GM12875 (cell line): Measurements from ENCODE around the gene MCOLN1.

Source experiments
- H3K4me3 ChIP-seq: one replicate; pipeline ENCODE4 v1.5.1; 2011; ENCODE audit warnings: low read depth, low read length, control low read depth
- TF ChIP-seq, protein P1 (sequence below): IDR thresholded peaks from 2 replicates; pipeline ENCODE4 v1.5.1; 2011; ENCODE audit warnings: low read depth, mild to moderate bottlenecking, control low read depth, inconsistent platforms, low read length, moderate library complexity, borderline replicate concordance; ENCODE audit not compliant: insufficient read depth

Gene MCOLN1

DNA sequence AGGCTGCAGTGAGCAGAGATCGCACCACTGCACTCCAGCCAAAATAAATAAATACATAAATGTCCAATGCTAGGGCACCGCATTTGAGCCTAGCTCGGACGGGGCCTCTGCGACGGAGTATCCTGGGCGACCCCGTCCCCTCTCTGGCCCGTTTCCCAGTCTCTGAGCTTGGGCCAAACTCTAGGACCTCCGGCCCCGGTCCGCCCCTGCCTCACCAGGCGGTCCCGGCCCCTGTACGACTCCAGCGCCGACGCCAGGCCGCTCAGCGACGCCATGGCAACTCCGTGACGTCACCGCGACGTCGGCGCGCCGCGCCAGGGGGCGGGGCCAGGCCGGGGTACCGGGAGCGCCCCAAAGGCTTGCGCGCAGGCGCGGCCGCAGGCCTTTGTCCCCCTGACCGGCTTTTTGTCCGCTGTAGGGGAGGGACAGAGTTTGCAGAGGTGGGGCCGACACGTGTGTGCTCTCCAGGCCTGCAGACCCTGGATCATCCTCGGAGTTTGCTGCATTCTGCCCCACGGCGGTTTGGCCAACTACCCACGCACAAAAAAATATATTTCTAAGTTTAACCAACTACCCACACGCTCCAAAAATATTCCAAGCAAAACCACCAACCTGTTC is 33.6 kb upstream of the MCOLN1 start, which contains the start of gene PEX11G:
TSS of gene PEX11G (minus strand) at position 300 of the 618 bp plus-strand sequence. CDS start at position 275, 25 bp downstream.
- TF ChIP-seq, protein P1, sequence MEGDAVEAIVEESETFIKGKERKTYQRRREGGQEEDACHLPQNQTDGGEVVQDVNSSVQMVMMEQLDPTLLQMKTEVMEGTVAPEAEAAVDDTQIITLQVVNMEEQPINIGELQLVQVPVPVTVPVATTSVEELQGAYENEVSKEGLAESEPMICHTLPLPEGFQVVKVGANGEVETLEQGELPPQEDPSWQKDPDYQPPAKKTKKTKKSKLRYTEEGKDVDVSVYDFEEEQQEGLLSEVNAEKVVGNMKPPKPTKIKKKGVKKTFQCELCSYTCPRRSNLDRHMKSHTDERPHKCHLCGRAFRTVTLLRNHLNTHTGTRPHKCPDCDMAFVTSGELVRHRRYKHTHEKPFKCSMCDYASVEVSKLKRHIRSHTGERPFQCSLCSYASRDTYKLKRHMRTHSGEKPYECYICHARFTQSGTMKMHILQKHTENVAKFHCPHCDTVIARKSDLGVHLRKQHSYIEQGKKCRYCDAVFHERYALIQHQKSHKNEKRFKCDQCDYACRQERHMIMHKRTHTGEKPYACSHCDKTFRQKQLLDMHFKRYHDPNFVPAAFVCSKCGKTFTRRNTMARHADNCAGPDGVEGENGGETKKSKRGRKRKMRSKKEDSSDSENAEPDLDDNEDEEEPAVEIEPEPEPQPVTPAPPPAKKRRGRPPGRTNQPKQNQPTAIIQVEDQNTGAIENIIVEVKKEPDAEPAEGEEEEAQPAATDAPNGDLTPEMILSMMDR, result no peak
- H3K4me3 ChIP-seq, result peak within 1 kb of the TSS; percentile 65

DNA sequence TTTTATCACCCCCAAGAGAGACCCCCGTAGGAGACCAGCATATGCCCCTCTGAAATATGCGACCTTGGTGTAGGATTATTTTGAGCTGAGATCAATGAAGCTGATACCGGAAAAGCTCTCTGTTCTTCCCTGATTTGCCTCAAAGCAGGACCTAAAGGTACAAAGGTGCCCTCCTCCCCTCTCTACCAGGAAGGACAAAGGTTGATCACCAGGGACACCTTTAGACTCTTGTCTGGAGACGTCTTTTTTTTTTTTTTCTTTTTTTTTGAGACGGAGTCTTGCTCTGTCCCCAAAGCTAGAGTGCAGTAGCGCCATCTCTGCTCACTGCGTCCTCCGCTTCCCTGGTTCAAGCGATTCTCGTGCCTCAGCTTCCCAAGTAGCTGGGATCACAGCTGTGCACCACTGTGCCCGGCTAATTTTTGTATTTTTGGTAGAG is 32.8 kb upstream of the MCOLN1 start:
- no peak overlapping the region for H3K4me3 ChIP-seq
- TF ChIP-seq, protein P1, result no peak

DNA sequence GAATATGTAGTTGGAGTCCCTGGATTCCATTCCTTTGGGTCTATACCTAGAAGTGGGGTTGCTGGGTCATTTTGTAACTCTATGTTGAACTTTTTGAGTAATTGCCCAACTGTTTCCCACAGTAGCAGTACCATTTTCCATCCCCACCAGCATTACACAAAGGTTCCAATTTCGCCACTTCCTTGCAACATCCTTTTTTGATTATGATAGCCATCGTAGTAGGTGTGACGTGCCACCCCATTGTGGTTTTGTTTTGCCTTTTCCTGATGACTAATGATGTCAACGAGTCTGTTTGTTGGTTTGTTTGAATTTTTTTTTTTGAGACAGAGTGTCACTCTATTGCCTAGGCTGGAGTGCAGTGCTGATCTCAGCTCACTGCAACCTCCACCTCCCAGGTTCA is 30.3 kb upstream of the MCOLN1 start:
- H3K4me3 ChIP-seq, result no peak overlapping the region
- TF ChIP-seq, protein P1, result no peak

DNA sequence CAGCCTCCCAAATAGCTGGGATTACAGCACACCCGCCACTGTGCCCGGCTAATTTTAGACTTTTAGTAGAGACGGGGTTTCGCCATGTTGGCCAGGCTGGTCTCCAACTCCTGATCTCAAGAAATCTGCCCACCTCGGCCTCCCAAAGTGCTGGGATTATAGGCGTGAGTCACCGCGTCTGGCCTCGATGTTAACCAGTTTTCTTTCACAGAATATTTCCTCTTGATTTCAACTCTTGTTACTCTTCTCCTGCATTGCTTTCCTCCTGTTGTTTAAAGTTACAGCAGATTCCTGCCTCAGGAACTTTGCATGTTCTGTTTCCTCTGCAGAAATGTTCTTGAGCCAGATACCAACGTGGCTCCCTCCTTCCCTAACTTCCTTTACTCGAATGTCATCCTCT is 29.9 kb upstream of the MCOLN1 start:
- TF ChIP-seq, protein P1, result no peak

DNA sequence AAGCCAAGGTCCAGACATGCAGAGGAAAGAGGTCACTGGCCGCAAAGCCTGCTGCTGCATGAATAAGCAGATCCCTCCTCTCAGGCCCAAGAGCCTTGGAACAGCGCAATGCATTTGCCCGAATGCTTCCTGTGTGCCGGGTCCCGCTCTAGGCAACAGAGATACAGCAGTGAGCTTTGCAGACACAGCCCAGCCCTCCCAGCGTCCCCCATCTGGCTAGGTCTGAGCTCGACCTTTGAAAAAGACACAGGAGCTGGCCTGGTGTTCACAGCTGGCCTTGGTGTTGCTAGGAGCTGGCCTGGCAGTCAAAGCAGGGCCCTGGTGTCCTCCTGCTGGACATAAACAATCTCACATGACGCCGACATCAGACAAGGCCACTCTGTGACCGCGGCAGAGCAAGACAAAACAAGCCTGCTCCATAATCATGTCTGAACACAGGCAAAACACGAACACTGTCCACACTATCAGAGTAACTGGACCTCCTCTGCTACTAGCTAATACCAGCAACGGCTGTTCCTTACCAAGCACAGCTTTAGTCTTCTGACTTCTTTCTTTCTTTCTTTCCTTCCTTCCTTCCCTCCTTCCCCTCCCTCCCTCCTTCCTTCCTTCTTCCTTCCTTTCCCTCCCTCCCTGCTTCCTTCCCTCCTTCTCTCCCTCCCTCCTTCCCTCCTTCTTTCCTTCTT is 27.9 kb upstream of the MCOLN1 start:
- H3K4me3 ChIP-seq, result no peak overlapping the region
- TF ChIP-seq, protein P1, result no peak

More for the DNA sequence above, 29.9 kb upstream of the MCOLN1 start:
- no peak overlapping the region for H3K4me3 ChIP-seq

DNA sequence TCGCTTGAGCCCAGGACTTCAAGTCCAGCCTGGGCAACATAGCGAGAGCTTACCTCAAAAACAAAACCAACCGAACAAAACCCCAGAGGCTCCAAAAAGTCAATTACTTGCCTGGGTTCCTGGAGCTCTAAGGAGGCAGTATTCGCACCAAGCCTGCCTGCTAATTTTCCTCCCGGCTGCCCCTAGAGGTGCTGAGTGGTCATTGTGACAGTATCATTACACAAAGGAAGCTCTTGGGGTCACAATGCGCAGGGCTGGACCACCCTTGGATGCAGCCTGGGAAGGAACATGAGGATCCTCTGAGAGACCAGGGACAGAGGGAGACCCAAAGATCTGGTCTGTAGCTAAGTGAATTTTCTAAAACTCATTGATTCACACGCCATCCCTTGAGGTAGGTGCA is 25.1 kb upstream of the MCOLN1 start:
- no peak overlapping the region for H3K4me3 ChIP-seq
- TF ChIP-seq, protein P1, result peak; percentile 62; the same call in 1 of the 2 replicates

DNA sequence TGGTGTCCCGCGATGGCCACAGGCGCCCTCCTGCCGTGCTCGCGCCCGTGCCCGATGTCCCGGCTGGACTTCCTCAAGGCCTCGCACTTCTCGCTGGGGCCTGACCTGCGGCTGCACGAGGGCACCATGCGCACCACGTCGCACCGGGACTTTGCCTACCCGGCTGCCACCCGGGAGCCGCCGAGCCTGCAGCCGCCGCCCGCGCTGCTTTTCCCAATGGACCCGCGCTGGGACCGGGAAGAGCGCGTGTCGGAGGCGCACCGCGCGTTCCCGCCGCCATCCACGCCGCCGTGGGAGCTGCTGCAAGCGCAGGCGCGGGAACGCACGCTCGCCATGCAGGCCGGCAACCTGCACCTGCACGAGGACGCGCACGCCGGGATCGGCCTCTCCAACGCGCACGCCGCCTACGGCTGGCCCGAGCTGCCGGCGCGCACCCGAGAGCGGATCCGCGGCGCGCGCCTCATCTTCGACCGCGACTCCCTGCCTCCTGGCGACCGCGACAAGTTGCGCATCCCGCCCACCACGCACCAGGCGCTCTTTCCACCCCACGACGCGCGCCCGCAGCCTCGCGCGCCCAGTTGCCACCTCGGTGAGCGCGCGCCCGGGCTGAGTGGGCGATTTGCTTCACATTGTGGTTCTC is 21.5 kb upstream of the MCOLN1 start:
- TF ChIP-seq, protein P1, result no peak
- no peak overlapping the region for H3K4me3 ChIP-seq
